Measurements from ENCODE around the gene CXorf58. TPM values are rescaled to one million over a fixed set of nuclear protein-coding genes. Genes with fewer than 3 reads are reported as not detected.
A peak's percentile ranks its signal among the peaks of the same experiment; 100 is the strongest.
"Not testable (repeated sequence)": the region's sequence is repeated elsewhere in the genome, so short reads cannot be mapped to it uniquely, and the experiment has no call there.

CXorf58 gene
- total RNA-seq, 1 donor from 2014 or later, result not detected

DNA sequence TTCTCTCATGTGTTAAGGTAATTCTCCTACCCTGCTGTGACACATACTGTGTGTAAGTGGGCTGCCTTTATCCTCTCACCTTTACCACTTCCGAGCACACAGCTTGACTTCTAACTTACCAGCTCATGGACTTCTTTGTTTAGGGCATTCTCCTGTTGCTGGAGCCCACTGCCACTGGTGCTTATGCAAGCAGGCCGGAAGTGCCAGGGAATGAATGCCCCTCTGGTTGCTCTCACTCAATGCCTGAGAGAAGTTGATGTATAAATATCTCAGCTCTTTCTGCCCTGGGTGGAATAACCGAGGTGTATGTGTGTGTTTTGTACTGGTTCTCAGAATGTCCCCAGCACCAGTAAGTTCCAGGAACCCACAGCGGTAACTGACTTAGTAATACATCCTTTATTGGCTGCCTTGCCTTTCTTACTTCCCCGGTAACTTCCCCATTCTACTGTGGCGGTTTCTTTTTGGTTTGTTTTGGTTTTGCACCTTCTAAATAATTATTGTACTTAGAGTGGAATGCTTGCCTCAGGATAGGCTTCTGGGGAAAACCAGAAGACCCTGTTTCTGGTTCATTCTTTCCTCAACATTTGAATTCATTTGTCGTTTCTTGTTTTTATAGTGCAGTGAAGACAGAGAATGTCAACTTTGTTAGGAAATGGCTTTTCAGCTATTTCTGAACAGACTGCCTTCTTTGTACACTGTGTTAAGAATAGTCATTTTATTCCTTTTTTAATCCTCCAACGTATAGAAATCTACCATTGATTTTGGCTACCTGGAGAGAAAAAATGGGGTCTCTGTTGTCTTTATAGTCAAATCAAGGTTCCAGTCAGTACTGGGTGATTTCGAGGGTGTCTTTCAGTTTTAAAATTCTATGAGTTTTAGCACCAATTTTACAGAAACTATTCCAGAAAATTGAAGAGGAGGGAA is 45.4 kb downstream of the CXorf58 start:
- peak; percentile 1 for DNase-seq (ENCODE audit: low spot score)

- no peak for DNase-seq (ENCODE audit: low spot score)
Measured at GRCh38 chrX:23953908-23954269, 46.1 kb downstream of the CXorf58 start.

GRCh38 chrX:23954396-23954795 is 46.6 kb downstream of the CXorf58 start:
- no peak for DNase-seq (ENCODE audit: low spot score)

DNA sequence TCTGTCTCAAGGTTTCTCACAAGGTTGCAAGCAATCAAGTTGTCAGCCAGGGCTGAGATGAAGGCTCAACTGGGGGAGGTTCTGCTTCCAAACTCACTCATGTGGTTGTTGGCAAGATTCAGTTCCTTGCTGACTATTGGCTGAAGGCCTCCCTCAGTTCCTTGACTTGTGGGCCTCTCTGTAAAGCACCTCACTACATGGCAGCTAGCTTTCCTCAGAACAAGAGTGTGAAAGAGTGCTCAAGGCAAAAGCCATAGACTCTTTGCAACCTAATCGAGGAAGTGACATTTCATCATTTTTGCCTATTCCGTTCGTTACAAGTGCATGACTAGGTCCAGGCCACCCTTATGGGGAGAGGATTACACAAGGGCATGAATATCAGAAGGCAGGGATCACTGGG is 52.0 kb downstream of the CXorf58 start:
- DNase-seq (ENCODE audit: low spot score), result no peak

GRCh38 chrX:23964191-23964590 is 56.4 kb downstream of the CXorf58 start:
- no peak for DNase-seq (ENCODE audit: low spot score)

DNA sequence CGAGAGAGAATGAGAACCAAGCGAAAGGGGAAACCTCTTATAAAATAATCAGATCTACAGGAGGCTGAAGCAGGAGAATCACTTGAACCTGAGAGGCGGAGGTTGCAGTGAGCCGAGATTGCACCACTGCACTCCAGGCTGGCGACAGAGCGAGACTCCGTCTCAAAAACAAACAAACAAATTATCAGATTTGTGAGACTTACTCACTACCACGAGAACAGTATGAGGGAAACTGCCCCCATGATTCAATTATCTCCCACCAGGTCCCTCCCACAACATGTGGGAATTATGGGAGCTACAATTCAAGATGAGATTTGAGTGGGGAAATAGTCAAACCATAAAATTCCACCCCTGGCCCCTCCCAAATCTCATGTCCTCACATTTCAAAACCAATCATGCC is 57.8 kb downstream of the CXorf58 start:
- not testable (repeated sequence) for DNase-seq (ENCODE audit: low spot score)

DNA sequence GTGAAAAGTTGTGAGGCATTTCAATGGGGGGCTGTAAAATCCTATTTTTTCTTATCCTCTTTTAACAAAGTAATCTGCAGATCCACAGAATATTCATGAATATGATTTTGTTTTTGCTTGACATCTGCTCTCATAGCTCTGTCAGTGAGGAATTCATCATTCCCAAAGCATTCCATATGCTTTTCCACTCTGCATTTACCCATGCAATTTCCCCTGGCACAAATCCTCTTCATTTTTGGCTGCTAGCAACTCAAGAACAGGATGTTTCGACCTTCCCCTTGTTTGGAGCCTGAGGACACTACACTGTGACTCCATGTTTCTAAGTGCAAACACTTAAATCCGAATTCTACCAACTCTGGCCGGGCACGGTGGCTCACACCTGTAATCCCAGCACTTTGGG is 70.7 kb downstream of the CXorf58 start:
- DNase-seq (ENCODE audit: low spot score), result peak; percentile 6

- peak; percentile 0 for DNase-seq (ENCODE audit: low spot score)
Measured at GRCh38 chrX:23980011-23980441, 72.2 kb downstream of the CXorf58 start.

DNA sequence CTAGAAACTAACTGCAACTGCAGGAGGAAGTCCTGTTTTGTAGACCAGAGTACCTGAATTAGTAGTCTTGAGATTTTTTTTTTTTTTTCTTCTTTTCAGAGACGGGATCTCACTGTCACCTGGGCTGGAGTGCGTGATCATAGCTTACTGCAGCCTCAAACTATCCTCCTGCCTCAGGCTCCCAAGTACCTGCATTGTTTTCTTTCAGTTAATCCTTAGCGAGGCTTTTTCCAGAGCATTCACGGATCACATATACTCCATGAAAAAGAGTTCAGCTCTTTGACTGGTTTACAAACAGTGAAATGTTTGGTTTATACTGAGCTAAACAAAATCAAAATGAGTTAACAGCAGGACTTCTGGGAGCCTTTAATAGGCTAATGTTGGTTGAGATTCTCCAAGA is 73.4 kb downstream of the CXorf58 start:
- no peak for DNase-seq (ENCODE audit: low spot score)

GRCh38 chrX:23981711-23982110 is 73.9 kb downstream of the CXorf58 start:
- DNase-seq (ENCODE audit: low spot score), result no peak

- no peak for DNase-seq (ENCODE audit: low spot score)
Measured at GRCh38 chrX:23982891-23983290, 75.1 kb downstream of the CXorf58 start.

Other genes starting within 250 kb of the CXorf58 start
- 179 TPM for gene PRDX4, start 240.5 kb upstream of the CXorf58 start, total RNA-seq (ENCODE audit: insufficient read depth, low replicate concordance)
- gene ACOT9, start 164.7 kb upstream of the CXorf58 start, total RNA-seq (ENCODE audit: insufficient read depth, low replicate concordance), result 29.4 TPM
- 77.3 TPM for gene SAT1, start 124.8 kb upstream of the CXorf58 start, total RNA-seq (ENCODE audit: insufficient read depth, low replicate concordance)
- 7.5 TPM for gene APOO, start 68 bp upstream of the CXorf58 start, total RNA-seq (ENCODE audit: insufficient read depth, low replicate concordance)
- 19.7 TPM for gene KLHL15, start 119.2 kb downstream of the CXorf58 start, total RNA-seq (ENCODE audit: insufficient read depth, low replicate concordance)
- 220 TPM for gene EIF2S3, start 146.9 kb downstream of the CXorf58 start, total RNA-seq (ENCODE audit: insufficient read depth, low replicate concordance)
- 40.4 TPM for gene ZFX, start 241.7 kb downstream of the CXorf58 start, total RNA-seq (ENCODE audit: insufficient read depth, low replicate concordance)

All from umbilical cord (tissue), 2 donors.